ENCODE results near the gene ZNF827. TPM values are rescaled to one million over a fixed set of nuclear protein-coding genes. Genes with fewer than 3 reads are reported as not detected.

The ZNF827 gene
- total and polyA plus RNA-seq, 9 of the 15 experiments (the other 6 are each of a cell fraction or from before 2014, with no cell fraction given) = 0.07 to 0.40 TPM; not detected in 7

DNA sequence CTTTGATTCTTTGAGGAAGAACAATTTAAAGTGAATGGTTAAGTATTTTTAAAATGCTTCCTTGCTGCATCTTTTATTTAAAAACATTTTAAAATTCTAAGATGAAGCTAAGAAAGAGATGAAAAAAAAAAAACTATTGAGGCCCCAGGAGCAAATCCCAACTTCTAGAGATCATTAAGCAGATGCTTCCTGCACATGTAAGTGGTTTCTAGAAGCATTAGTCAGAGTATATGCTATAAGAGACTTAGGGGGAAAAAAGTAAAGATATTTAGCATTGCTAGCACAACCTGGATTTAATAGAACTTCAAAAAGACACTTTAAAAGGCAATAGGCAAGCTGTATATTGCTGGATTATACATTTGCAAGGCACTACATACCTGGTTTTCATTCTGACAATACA lies 64.7 kb downstream of the ZNF827 start:
- Histone ChIP-seq H3K27ac (ENCODE audit: extremely low read depth, low read depth, low read length) (no peak overlapping the region), H3K36me3 (ENCODE audit: control insufficient read depth, insufficient read depth, low read length) (no peaks in the 10 kb centered on the region), H2AFZ (ENCODE audit: low read depth, low read length) (no peak overlapping the region), H3K79me2 (ENCODE audit: control insufficient read depth, insufficient read depth, low read length) (no peaks in the 10 kb centered on the region), H3K4me1 (replicated peaks in 1 of 2; ENCODE audit: control insufficient read depth in 2 of 2, insufficient read depth in 2 of 2, low read length in 2 of 2) (no peaks in the 10 kb centered on the region), H3K9me1 (ENCODE audit: control insufficient read depth, insufficient read depth, low read length) (no peaks in the 10 kb centered on the region), H4K20me1 (replicated peaks; ENCODE audit: control insufficient read depth, insufficient read depth, low read length) (no peaks in the 10 kb centered on the region), H3K27me3 (ENCODE audit: control insufficient read depth in 2 of 2, insufficient read depth in 2 of 2, low read length in 2 of 2) (no peaks in the 10 kb centered on the region), H3K4me3 (no peak overlapping the region), H3K9me3 (replicated peaks; ENCODE audit: control insufficient read depth, insufficient read depth, low read depth, low read length) (no peaks in the 10 kb centered on the region), H3K9ac (ENCODE audit: insufficient read depth in 1 of 2, low read depth in 2 of 2, low read length in 2 of 2) (no peak overlapping the region), H3K4me2 (ENCODE audit: insufficient read depth, low read length) (no peak overlapping the region)
- ATAC-seq = no peak
- TF ChIP-seq KLF1 (tag; IDR thresholded peaks at IDR 0.05) (no peak), KAT2B (IDR thresholded peaks at IDR 0.05; ENCODE audit: low read depth, low read length) (no peak), SMAD3 (CRISPR knock-in tag; conservative IDR thresholded peaks at IDR 0.05) (no peak), MAFF (IDR thresholded peaks at IDR 0.05; ENCODE audit: low read length) (no peak), NFATC3 (IDR thresholded peaks at IDR 0.05) (no peak), SUPT5H (IDR thresholded peaks at IDR 0.05) (no peak), YBX1 (IDR thresholded peaks at IDR 0.05) (no peak), ZNF263 (CRISPR knock-in tag; IDR thresholded peaks at IDR 0.05; ENCODE audit: borderline replicate concordance) (no peak), NFRKB (IDR thresholded peaks at IDR 0.05; ENCODE audit: low read depth) (no peak), KDM1A (IDR thresholded peaks at IDR 0.05) (no peak), ZSCAN29 (IDR thresholded peaks at IDR 0.05) (no peak)
- TF ChIP-seq, protein P1, sequence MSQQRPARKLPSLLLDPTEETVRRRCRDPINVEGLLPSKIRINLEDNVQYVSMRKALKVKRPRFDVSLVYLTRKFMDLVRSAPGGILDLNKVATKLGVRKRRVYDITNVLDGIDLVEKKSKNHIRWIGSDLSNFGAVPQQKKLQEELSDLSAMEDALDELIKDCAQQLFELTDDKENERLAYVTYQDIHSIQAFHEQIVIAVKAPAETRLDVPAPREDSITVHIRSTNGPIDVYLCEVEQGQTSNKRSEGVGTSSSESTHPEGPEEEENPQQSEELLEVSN (IDR thresholded peaks at IDR 0.05; ENCODE audit: borderline replicate concordance in 1 of 2, extremely low read depth in 1 of 2, insufficient read depth in 1 of 2, insufficient read length in 1 of 2, low read depth in 1 of 2, low read length in 1 of 2, poor library complexity in 1 of 2, severe bottlenecking in 1 of 2) = no peak
- TF ChIP-seq, protein P2, sequence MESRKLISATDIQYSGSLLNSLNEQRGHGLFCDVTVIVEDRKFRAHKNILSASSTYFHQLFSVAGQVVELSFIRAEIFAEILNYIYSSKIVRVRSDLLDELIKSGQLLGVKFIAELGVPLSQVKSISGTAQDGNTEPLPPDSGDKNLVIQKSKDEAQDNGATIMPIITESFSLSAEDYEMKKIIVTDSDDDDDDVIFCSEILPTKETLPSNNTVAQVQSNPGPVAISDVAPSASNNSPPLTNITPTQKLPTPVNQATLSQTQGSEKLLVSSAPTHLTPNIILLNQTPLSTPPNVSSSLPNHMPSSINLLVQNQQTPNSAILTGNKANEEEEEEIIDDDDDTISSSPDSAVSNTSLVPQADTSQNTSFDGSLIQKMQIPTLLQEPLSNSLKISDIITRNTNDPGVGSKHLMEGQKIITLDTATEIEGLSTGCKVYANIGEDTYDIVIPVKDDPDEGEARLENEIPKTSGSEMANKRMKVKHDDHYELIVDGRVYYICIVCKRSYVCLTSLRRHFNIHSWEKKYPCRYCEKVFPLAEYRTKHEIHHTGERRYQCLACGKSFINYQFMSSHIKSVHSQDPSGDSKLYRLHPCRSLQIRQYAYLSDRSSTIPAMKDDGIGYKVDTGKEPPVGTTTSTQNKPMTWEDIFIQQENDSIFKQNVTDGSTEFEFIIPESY (CRISPR knock-in tag; IDR thresholded peaks at IDR 0.05) = no peak
- TF ChIP-seq, protein P3, sequence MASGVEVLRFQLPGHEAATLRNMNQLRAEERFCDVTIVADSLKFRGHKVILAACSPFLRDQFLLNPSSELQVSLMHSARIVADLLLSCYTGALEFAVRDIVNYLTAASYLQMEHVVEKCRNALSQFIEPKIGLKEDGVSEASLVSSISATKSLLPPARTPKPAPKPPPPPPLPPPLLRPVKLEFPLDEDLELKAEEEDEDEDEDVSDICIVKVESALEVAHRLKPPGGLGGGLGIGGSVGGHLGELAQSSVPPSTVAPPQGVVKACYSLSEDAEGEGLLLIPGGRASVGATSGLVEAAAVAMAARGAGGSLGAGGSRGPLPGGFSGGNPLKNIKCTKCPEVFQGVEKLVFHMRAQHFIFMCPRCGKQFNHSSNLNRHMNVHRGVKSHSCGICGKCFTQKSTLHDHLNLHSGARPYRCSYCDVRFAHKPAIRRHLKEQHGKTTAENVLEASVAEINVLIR (CRISPR knock-in tag; IDR thresholded peaks at IDR 0.05) = no peak
- TF ChIP-seq, protein P4, sequence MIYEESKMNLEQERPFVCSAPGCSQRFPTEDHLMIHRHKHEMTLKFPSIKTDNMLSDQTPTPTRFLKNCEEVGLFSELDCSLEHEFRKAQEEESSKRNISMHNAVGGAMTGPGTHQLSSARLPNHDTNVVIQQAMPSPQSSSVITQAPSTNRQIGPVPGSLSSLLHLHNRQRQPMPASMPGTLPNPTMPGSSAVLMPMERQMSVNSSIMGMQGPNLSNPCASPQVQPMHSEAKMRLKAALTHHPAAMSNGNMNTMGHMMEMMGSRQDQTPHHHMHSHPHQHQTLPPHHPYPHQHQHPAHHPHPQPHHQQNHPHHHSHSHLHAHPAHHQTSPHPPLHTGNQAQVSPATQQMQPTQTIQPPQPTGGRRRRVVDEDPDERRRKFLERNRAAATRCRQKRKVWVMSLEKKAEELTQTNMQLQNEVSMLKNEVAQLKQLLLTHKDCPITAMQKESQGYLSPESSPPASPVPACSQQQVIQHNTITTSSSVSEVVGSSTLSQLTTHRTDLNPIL (CRISPR knock-in tag; IDR thresholded peaks at IDR 0.05) = no peak
- no TSS peak for BruUV-seq (replicated peaks)
- ChIA-PET POLR2A (interaction anchor here (0.6 kb wide), 1 partner anchor 30 kb away, joined by 3 read pairs; no protein-coding TSS in a partner anchor), CTCF (ENCODE audit: low intra/inter-chr PET ratio) (no interaction called here)
- no peak for DNase-seq (ENCODE audit: extremely low read depth in 1 of 4, low spot score in 3 of 4)
- intact Hi-C loops (cut with micrococcal nuclease) = no loop called here
- in situ Hi-C loops (cut with MboI) = no loop called here
- no peak for FAIRE-seq

Measured in K562 (cell line).